WTC11 (cell line): ENCODE data around the gene MRPL54.
A peak's percentile ranks its signal among the peaks of the same experiment; 100 is the strongest.

ENCODE experiments used
- CBFB ChIP-seq: sonication (generic); formaldehyde crosslinking; IDR thresholded peaks from 2 replicates; pipeline ENCODE4 v1.8.1; 2022; ENCODE audit warnings: mild to moderate bottlenecking, low read depth, missing genetic modification reagents
- CREB1 ChIP-seq: sonication (generic); formaldehyde crosslinking; IDR thresholded peaks from 2 replicates; pipeline ENCODE4 v1.8.0; 2023; ENCODE audit warnings: mild to moderate bottlenecking, missing genetic modification reagents
- HMGXB4 ChIP-seq: sonication (generic); formaldehyde crosslinking; IDR thresholded peaks from 2 replicates; pipeline ENCODE4 v1.8.1; 2023; ENCODE audit warnings: mild to moderate bottlenecking, moderate library complexity, missing genetic modification reagents
- MLX ChIP-seq: sonication (generic); formaldehyde crosslinking; IDR thresholded peaks from 2 replicates; pipeline ENCODE4 v1.8.1; 2023; ENCODE audit warnings: mild to moderate bottlenecking, missing genetic modification reagents, moderate library complexity
- ZBTB21 ChIP-seq: sonication (generic); formaldehyde crosslinking; IDR thresholded peaks from 2 replicates; pipeline ENCODE4 v1.8.1; 2023; ENCODE audit warnings: mild to moderate bottlenecking, missing genetic modification reagents, borderline replicate concordance
- ZNF121 ChIP-seq: sonication (generic); formaldehyde crosslinking; IDR thresholded peaks from 2 replicates; pipeline ENCODE4 v1.8.0; 2023; ENCODE audit warnings: missing genetic modification reagents
- ZNF416 ChIP-seq: fragments of 250-450 bp; sonication (Bioruptor Pico); IDR thresholded peaks from 2 replicates; pipeline ENCODE4 v1.9.0; 2021; ENCODE audit warnings: mild to moderate bottlenecking, inconsistent platforms
- TF ChIP-seq, protein P1 (sequence below): fragments of 200-600 bp; IDR thresholded peaks from 2 replicates; pipeline ENCODE4 v1.8.0; 2022; ENCODE audit warnings: antibody characterized with exemption
- TF ChIP-seq, protein P2 (sequence below): sonication (generic); formaldehyde crosslinking; IDR thresholded peaks from 2 replicates; pipeline ENCODE4 v1.8.1; 2022; ENCODE audit warnings: low read depth, missing genetic modification reagents, borderline replicate concordance

- no peak for TF ChIP-seq MLX
- TF ChIP-seq, protein P1, sequence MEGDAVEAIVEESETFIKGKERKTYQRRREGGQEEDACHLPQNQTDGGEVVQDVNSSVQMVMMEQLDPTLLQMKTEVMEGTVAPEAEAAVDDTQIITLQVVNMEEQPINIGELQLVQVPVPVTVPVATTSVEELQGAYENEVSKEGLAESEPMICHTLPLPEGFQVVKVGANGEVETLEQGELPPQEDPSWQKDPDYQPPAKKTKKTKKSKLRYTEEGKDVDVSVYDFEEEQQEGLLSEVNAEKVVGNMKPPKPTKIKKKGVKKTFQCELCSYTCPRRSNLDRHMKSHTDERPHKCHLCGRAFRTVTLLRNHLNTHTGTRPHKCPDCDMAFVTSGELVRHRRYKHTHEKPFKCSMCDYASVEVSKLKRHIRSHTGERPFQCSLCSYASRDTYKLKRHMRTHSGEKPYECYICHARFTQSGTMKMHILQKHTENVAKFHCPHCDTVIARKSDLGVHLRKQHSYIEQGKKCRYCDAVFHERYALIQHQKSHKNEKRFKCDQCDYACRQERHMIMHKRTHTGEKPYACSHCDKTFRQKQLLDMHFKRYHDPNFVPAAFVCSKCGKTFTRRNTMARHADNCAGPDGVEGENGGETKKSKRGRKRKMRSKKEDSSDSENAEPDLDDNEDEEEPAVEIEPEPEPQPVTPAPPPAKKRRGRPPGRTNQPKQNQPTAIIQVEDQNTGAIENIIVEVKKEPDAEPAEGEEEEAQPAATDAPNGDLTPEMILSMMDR = no peak
- TF ChIP-seq ZNF121 = no peak
- TF ChIP-seq ZBTB21 = no peak
- peak; percentile 76 for TF ChIP-seq HMGXB4 (CRISPR knock-in tag)
- no peak; the same call in 1 of the 2 replicates for TF ChIP-seq CBFB (CRISPR knock-in tag)
- TF ChIP-seq ZNF416 (CRISPR knock-in tag) = no peak
- TF ChIP-seq, protein P2, sequence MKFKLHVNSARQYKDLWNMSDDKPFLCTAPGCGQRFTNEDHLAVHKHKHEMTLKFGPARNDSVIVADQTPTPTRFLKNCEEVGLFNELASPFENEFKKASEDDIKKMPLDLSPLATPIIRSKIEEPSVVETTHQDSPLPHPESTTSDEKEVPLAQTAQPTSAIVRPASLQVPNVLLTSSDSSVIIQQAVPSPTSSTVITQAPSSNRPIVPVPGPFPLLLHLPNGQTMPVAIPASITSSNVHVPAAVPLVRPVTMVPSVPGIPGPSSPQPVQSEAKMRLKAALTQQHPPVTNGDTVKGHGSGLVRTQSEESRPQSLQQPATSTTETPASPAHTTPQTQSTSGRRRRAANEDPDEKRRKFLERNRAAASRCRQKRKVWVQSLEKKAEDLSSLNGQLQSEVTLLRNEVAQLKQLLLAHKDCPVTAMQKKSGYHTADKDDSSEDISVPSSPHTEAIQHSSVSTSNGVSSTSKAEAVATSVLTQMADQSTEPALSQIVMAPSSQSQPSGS (CRISPR knock-in tag) = no peak
- TF ChIP-seq CREB1 (CRISPR knock-in tag) = no peak
Measured at GRCh38 chr19:3721131-3721886, 41.2 kb upstream of the MRPL54 start.
